HEK293 (cell line): Measurements from ENCODE around the gene KCNJ15.
A peak's percentile ranks its signal among the peaks of the same experiment; 100 is the strongest.

Source experiments
- CTCF ChIA-PET: fragments of 350-600 bp; formaldehyde crosslinking; extraction: SDS; loops from one replicate; lab custom pipeline; 2021; ENCODE audit warnings: antibody characterized with exemption; lab: Yijun Ruan, JAX
- POLR2A ChIA-PET: fragments of 300-600 bp; formaldehyde crosslinking; extraction: SDS; loops from one replicate; lab custom pipeline; 2020; ENCODE audit warnings: antibody characterized with exemption, inconsistent platforms; lab: Yijun Ruan, JAX
- H3K27ac ChIP-seq: fragments of 200-500 bp; sonication (Bioruptor generic); 2 replicates; pipeline ENCODE4 v1.5.1; 2014; ENCODE audit warnings: low read depth, low read length, control low read depth, inconsistent platforms; ENCODE audit errors: extremely low read depth
- H3K36me3 ChIP-seq, 2 experiments: fragments of 200-500 bp in 1 of 2; sonication (Bioruptor generic) in 1 of 2; 1 replicate in 1 of 2; 2 replicates in 1 of 2; pipeline ENCODE4 v1.5.1; 2014 to 2017; ENCODE audit warnings: inconsistent platforms in 2 of 2, low read length in 2 of 2; ENCODE audit not compliant: control insufficient read depth in 2 of 2, insufficient read depth in 1 of 2
- H3K4me1 ChIP-seq: fragments of 200-500 bp; sonication (Bioruptor generic); 2 replicates; pipeline ENCODE4 v1.5.1; 2014; ENCODE audit warnings: mild to moderate bottlenecking, low read length, inconsistent platforms; ENCODE audit not compliant: control insufficient read depth, insufficient read depth
- H3K4me3 ChIP-seq: 2 replicates; pipeline ENCODE4 v1.5.1; 2011; ENCODE audit warnings: low read depth, mild to moderate bottlenecking, control low read depth, low read length, moderate library complexity
- H3K9me3 ChIP-seq: fragments of 200-500 bp; sonication (Bioruptor generic); 2 replicates; pipeline ENCODE4 v1.5.1; 2014; ENCODE audit warnings: low read depth, low read length, inconsistent platforms; ENCODE audit not compliant: control insufficient read depth, insufficient read depth
- SETDB1 ChIP-seq: IDR thresholded peaks from one replicate; pipeline ENCODE4 v1.6.1; 2017; ENCODE audit warnings: mild to moderate bottlenecking, low read length, moderate library complexity, mixed read lengths; ENCODE audit not compliant: insufficient read length
- SP2 ChIP-seq: fragments of 450-650 bp; formaldehyde crosslinking; IDR thresholded peaks from 2 replicates; pipeline ENCODE4 v1.5.1; 2016; ENCODE audit warnings: missing biosample characterization, missing genetic modification characterization
- TRIM28 ChIP-seq: IDR thresholded peaks from 2 replicates; pipeline ENCODE4 v1.6.1; 2011; ENCODE audit warnings: low read length, control low read depth, borderline replicate concordance
- YY2 ChIP-seq: fragments of 450-650 bp; formaldehyde crosslinking; IDR thresholded peaks from 2 replicates; pipeline ENCODE4 v1.5.1; 2016; ENCODE audit warnings: missing biosample characterization, missing genetic modification characterization
- ZFP3 ChIP-seq: fragments of 450-650 bp; formaldehyde crosslinking; IDR thresholded peaks from 2 replicates; pipeline ENCODE4 v1.5.1; 2016; ENCODE audit warnings: low read depth, missing biosample characterization, missing genetic modification characterization
- ZFP37 ChIP-seq: fragments of 450-650 bp; formaldehyde crosslinking; IDR thresholded peaks from 2 replicates; pipeline ENCODE4 v1.5.1; 2016; ENCODE audit warnings: missing biosample characterization, missing genetic modification characterization
- ZNF157 ChIP-seq: fragments of 450-650 bp; formaldehyde crosslinking; IDR thresholded peaks from 2 replicates; pipeline ENCODE4 v1.5.1; 2016; ENCODE audit warnings: missing biosample characterization, missing genetic modification characterization
- ZNF169 ChIP-seq: fragments of 450-650 bp; formaldehyde crosslinking; IDR thresholded peaks from 2 replicates; pipeline ENCODE4 v1.5.1; 2016; ENCODE audit warnings: missing biosample characterization, missing genetic modification characterization
- ZNF175 ChIP-seq: fragments of 450-650 bp; formaldehyde crosslinking; IDR thresholded peaks from 2 replicates; pipeline ENCODE4 v1.5.1; 2016; ENCODE audit warnings: missing biosample characterization, missing genetic modification characterization
- ZNF2 ChIP-seq: fragments of 450-650 bp; formaldehyde crosslinking; IDR thresholded peaks from 2 replicates; pipeline ENCODE4 v1.5.1; 2016; ENCODE audit warnings: missing biosample characterization, missing genetic modification characterization
- ZNF23 ChIP-seq: fragments of 450-650 bp; formaldehyde crosslinking; IDR thresholded peaks from 2 replicates; pipeline ENCODE4 v1.5.1; 2016; ENCODE audit warnings: missing biosample characterization, missing genetic modification characterization, borderline replicate concordance
- ZNF292 ChIP-seq: fragments of 450-650 bp; formaldehyde crosslinking; IDR thresholded peaks from 2 replicates; pipeline ENCODE4 v1.5.1; 2016; ENCODE audit warnings: low read depth, missing biosample characterization, missing genetic modification characterization, borderline replicate concordance
- ZNF350 ChIP-seq: fragments of 450-650 bp; formaldehyde crosslinking; IDR thresholded peaks from 2 replicates; pipeline ENCODE4 v1.5.0; 2017; ENCODE audit warnings: missing biosample characterization, mild to moderate bottlenecking, missing genetic modification characterization
- ZNF37A ChIP-seq: fragments of 450-650 bp; IDR thresholded peaks from 2 replicates; pipeline ENCODE4 v1.5.1; 2018; ENCODE audit warnings: missing biosample characterization, missing genetic modification characterization
- ZNF529 ChIP-seq: fragments of 450-650 bp; formaldehyde crosslinking; IDR thresholded peaks from 2 replicates; pipeline ENCODE4 v1.5.1; 2017; ENCODE audit warnings: missing genetic modification characterization, missing biosample characterization; ENCODE audit not compliant: insufficient replicate concordance
- ZNF791 ChIP-seq: fragments of 450-650 bp; formaldehyde crosslinking; IDR thresholded peaks from 2 replicates; pipeline ENCODE4 v1.5.1; 2016; ENCODE audit warnings: missing biosample characterization, missing genetic modification characterization
- TF ChIP-seq, protein P1 (sequence below): fragments of 450-650 bp; IDR thresholded peaks from 2 replicates; pipeline ENCODE4 v1.5.1; 2018; ENCODE audit warnings: missing biosample characterization, mild to moderate bottlenecking, missing genetic modification characterization
- TF ChIP-seq, protein P2 (sequence below): IDR thresholded peaks from 2 replicates; pipeline ENCODE4 v1.6.1; 2011; ENCODE audit warnings: mild to moderate bottlenecking, low read depth, low read length, borderline replicate concordance
- TF ChIP-seq, protein P3 (sequence below): fragments of 450-650 bp; formaldehyde crosslinking; IDR thresholded peaks from 2 replicates; pipeline ENCODE4 v1.5.1; 2016; ENCODE audit warnings: missing biosample characterization, missing genetic modification characterization, borderline replicate concordance
- TF ChIP-seq, protein P4 (sequence below): fragments of 450-650 bp; formaldehyde crosslinking; IDR thresholded peaks from 2 replicates; pipeline ENCODE4 v1.5.1; 2016; ENCODE audit warnings: missing biosample characterization, missing genetic modification characterization
- TF ChIP-seq, protein P5 (sequence below): fragments of 450-650 bp; formaldehyde crosslinking; IDR thresholded peaks from 2 replicates; pipeline ENCODE4 v1.5.1; 2017; ENCODE audit warnings: missing biosample characterization, missing genetic modification characterization

Gene KCNJ15

DNA sequence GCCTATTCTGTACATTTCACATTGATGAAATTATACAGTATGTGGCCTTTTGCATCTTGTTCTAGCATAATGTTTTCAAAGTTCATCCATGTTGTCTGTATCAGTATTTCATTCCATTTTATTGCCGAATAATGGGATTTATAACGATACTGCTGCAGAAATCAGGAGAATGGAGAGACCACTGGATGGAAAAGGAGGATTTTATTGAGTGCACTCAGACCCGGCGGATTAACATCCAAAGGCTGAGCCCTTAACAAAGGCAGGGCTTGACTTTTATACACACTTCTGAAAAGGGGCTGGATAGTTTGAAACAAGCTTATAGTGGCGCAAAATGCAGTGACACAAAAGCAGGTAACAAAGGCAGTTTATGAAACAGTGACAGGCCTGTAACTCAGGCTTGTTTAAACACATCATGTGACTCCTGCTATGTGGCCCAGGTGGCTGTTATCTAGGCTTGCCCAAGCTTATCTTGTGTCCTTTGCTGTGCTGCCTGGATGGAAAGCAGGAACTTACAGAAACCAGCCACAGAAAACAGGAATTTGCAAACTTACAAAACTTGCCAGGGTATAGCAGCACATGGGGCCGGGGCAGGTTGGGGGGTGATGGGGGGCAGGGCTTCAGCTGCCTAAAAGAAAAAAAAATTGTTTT is 32.8 kb upstream of the KCNJ15 start (continued):
- TF ChIP-seq SETDB1, result peak; percentile 100
- peak; percentile 93 for TF ChIP-seq ZNF350 (tag by site-specific recombination)

DNA sequence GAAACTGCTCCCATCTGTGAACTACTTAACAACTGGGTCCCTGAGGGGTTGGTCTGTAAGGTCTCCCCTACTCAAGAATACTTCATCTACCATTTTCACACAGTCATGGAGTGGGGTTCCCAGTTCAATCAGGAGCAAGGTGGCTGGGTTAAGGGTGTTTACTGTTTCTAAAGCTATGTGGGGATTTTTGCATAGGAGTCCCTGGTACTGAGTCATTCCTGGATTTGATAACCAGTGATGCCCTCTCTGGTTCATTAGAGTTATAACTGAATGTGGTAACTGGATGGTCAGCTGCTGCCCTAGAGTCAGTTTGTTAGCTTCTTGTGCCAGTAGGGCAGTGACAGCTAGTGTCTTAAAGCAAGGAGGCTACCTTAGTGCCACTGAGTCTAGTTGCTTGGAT is 29.4 kb upstream of the KCNJ15 start:
- Histone ChIP-seq H3K9me3 (no peaks in the 10 kb centered on the region), H3K4me1 (no peaks in the 10 kb centered on the region), H3K36me3 (no peaks in the 10 kb centered on the region), H3K27ac (no peak overlapping the region), H3K4me3 (no peak overlapping the region)
- POLR2A ChIA-PET, result no interaction called here
- CTCF ChIA-PET, result interaction anchor here (0.9 to 2.6 kb wide), 3 partner anchors 10 to 125 kb away, joined by 6 to 16 read pairs (median 8); no protein-coding TSS in a partner anchor
- no peak for TF ChIP-seq TRIM28

DNA sequence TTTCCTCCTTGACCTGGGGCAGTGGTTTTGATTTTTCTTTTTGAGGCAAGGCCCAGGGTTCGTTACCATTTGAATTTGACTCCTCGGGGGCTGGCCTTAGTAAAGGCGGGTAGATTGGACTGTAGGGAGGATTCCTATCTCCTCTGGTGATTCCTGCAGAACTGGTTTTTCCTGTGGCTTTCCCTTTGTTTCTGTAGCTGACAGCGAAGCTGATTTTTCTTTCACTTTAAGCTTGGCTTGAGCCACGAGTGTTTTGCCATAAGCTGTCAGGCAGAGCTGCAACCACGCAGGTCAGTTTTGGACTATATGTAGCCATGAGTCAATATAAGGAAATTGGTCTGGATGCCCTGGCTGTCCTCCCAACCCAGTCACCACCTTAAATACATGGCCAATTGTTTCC is 28.7 kb upstream of the KCNJ15 start:
- ChIA-PET CTCF (interaction anchor here (0.9 kb wide), 1 partner anchor 70 kb away, joined by 3 read pairs; no protein-coding TSS in a partner anchor), POLR2A (no interaction called here)
- no peak for TF ChIP-seq ZNF292 (tag by site-specific recombination)
- TF ChIP-seq ZFP37, result no peak
- TF ChIP-seq ZNF2 (tag by site-specific recombination), result no peak
- TF ChIP-seq YY2 (tag by site-specific recombination), result no peak
- no peak for TF ChIP-seq ZNF157 (tag by site-specific recombination)
- TF ChIP-seq SP2 (tag by site-specific recombination), result no peak
- no peak for TF ChIP-seq ZNF791 (tag by site-specific recombination)
- TF ChIP-seq, protein P1, sequence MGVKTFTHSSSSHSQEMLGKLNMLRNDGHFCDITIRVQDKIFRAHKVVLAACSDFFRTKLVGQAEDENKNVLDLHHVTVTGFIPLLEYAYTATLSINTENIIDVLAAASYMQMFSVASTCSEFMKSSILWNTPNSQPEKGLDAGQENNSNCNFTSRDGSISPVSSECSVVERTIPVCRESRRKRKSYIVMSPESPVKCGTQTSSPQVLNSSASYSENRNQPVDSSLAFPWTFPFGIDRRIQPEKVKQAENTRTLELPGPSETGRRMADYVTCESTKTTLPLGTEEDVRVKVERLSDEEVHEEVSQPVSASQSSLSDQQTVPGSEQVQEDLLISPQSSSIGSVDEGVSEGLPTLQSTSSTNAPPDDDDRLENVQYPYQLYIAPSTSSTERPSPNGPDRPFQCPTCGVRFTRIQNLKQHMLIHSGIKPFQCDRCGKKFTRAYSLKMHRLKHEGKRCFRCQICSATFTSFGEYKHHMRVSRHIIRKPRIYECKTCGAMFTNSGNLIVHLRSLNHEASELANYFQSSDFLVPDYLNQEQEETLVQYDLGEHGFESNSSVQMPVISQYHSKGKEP (tag by site-specific recombination), result no peak
- TF ChIP-seq ZFP3 (tag by site-specific recombination), result no peak
- TF ChIP-seq ZNF529 (tag by site-specific recombination), result no peak
- no peak for TF ChIP-seq ZNF169 (tag by site-specific recombination)
- no peak for TF ChIP-seq ZNF23
- Histone ChIP-seq H3K9me3 (no peaks in the 10 kb centered on the region), H3K4me1 (no peaks in the 10 kb centered on the region), H3K36me3 (no peaks in the 10 kb centered on the region), H3K27ac (no peak overlapping the region), H3K4me3 (no peak overlapping the region)

DNA sequence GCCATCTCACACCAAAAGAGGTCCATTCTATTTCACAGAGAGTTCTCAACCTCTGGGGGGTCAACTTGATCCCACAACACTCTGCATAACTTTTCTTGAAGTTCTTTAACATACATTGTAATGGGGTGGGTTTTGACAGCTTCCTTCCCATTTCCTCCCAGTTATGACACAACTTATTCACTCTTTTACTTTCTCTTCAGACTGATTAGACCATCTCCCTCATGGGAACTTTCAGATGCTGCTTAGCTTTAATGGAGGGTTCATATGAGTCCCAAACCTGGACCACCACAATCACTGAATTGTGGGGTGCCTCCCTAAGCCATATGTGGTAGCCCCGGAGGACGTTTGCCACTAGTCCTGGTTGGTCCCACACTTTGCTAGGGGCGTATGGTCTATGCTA is 28.3 kb upstream of the KCNJ15 start:
- Histone ChIP-seq H3K9me3 (no peaks in the 10 kb centered on the region), H3K4me1 (no peaks in the 10 kb centered on the region), H3K4me3 (no peak overlapping the region), H3K27ac (no peak overlapping the region), H3K36me3 (no peaks in the 10 kb centered on the region)
- POLR2A ChIA-PET, result no interaction called here
- CTCF ChIA-PET, result interaction anchor here (0.9 kb wide), 1 partner anchor 71 kb away, joined by 3 read pairs; no protein-coding TSS in a partner anchor
- TF ChIP-seq ZNF175 (tag by site-specific recombination) (no peak), ZNF37A (no peak)
- TF ChIP-seq, protein P2, sequence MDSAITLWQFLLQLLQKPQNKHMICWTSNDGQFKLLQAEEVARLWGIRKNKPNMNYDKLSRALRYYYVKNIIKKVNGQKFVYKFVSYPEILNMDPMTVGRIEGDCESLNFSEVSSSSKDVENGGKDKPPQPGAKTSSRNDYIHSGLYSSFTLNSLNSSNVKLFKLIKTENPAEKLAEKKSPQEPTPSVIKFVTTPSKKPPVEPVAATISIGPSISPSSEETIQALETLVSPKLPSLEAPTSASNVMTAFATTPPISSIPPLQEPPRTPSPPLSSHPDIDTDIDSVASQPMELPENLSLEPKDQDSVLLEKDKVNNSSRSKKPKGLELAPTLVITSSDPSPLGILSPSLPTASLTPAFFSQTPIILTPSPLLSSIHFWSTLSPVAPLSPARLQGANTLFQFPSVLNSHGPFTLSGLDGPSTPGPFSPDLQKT, result no peak
- TF ChIP-seq, protein P3, sequence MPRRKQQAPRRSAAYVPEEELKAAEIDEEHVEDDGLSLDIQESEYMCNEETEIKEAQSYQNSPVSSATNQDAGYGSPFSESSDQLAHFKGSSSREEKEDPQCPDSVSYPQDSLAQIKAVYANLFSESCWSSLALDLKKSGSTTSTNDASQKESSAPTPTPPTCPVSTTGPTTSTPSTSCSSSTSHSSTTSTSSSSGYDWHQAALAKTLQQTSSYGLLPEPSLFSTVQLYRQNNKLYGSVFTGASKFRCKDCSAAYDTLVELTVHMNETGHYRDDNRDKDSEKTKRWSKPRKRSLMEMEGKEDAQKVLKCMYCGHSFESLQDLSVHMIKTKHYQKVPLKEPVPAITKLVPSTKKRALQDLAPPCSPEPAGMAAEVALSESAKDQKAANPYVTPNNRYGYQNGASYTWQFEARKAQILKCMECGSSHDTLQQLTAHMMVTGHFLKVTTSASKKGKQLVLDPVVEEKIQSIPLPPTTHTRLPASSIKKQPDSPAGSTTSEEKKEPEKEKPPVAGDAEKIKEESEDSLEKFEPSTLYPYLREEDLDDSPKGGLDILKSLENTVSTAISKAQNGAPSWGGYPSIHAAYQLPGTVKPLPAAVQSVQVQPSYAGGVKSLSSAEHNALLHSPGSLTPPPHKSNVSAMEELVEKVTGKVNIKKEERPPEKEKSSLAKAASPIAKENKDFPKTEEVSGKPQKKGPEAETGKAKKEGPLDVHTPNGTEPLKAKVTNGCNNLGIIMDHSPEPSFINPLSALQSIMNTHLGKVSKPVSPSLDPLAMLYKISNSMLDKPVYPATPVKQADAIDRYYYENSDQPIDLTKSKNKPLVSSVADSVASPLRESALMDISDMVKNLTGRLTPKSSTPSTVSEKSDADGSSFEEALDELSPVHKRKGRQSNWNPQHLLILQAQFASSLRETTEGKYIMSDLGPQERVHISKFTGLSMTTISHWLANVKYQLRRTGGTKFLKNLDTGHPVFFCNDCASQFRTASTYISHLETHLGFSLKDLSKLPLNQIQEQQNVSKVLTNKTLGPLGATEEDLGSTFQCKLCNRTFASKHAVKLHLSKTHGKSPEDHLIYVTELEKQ (tag by site-specific recombination), result no peak
- TF ChIP-seq, protein P4, sequence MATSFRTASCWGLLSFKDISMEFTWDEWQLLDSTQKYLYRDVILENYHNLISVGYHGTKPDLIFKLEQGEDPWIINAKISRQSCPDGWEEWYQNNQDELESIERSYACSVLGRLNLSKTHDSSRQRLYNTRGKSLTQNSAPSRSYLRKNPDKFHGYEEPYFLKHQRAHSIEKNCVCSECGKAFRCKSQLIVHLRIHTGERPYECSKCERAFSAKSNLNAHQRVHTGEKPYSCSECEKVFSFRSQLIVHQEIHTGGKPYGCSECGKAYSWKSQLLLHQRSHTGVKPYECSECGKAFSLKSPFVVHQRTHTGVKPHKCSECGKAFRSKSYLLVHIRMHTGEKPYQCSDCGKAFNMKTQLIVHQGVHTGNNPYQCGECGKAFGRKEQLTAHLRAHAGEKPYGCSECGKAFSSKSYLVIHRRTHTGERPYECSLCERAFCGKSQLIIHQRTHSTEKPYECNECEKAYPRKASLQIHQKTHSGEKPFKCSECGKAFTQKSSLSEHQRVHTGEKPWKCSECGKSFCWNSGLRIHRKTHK (tag by site-specific recombination), result no peak
- TF ChIP-seq, protein P5, sequence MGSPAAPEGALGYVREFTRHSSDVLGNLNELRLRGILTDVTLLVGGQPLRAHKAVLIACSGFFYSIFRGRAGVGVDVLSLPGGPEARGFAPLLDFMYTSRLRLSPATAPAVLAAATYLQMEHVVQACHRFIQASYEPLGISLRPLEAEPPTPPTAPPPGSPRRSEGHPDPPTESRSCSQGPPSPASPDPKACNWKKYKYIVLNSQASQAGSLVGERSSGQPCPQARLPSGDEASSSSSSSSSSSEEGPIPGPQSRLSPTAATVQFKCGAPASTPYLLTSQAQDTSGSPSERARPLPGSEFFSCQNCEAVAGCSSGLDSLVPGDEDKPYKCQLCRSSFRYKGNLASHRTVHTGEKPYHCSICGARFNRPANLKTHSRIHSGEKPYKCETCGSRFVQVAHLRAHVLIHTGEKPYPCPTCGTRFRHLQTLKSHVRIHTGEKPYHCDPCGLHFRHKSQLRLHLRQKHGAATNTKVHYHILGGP (tag by site-specific recombination), result no peak
